Measurements from ENCODE around the gene PRKCA. TPM values are rescaled to one million over a fixed set of nuclear protein-coding genes. Genes with fewer than 3 reads are reported as not detected.

The PRKCA gene
- total RNA-seq, 1 donor from 2014 or later = 132 TPM

DNA sequence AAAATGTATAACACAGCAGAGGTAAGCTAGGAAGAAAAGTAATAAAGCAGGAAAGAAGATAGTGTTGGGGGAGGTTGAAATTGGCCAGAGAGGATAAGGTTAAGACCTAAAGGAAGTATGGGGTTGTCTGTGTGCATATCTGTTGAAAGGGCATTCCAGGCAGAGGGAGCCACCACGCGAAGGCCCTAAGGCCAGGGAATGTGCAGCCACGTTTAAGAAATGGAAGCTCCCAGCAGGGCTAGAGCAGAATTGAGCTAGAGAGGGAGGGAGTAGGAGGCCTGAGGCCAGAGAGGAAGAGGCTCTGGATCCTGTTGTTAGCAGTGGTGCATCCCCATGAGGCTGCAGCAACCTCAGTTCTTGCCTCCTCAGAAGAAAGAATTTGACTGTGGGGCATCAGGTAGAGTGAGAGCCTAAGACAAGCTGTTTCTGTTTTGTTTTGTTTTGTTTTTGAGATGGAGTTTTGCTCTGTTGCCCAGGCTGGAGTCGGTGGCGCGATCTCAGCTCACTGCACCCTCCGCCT, 473.5 kb downstream of the PRKCA start:
- intact Hi-C loops (cut with micrococcal nuclease) = no loop called here

- intact Hi-C loops (cut with micrococcal nuclease) = no loop called here
Observed at GRCh38 chr17:66776999-66777688, 474.7 kb downstream of the PRKCA start.

DNA sequence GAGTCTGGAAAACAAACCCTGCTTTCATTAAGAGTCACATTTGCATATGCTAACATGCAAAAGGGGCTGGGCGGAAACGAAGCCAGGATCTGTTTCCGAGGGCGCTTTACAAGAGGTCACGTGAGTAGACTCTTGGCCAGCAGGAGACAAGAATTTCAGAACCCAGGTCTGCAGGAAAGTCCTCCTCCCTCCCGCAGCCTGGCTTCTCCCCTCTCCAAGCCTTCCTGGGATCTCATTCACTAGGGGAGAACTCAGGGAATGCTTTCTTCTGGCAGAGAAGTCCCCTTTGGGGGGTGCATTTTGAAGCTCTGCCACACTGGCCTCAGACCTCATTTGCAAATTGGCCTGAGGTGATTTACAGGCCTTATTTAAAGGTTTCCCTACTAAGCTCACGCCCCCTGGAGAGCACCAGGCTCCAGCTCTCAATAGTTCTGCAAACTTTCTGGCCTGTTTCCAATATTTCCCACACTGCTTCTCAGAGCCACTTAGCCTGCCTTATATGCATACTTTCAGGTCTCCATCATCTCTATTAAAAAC, 475.3 kb downstream of the PRKCA start:
- intact Hi-C loops (cut with micrococcal nuclease) = no loop called here

DNA sequence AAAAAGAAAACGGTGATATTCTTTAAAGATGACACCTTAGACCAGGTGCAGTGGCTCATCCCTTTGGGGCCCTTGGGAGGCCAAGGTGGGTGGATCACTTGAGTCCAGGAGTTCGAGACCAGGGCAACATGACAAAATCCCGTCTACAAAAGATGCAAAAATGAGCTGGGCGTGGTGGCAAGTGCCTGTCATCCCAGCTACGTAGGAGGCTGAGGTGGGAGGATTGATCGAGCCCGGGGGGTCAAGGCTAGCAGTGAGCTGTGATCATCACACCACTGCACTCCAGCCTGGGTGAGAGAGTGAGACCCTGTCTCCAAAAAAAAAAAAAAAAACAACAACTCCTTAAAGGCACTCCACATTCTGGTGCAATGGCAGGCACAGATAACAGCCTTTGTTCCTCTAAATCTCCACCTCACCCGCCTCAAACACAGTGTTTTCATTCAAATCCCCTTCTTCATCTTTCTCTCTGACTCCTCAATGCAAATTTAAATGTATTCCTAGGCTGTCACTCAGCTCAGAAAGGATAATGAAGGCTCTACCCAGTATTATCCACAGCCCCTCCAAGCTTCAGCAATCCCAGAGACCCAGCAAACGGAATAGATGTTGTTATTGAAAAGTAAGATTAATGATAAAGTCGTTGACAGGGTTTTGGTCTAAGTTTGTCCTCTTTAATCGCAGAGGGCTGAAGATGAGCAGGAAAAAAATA, 476.3 kb downstream of the PRKCA start:
- intact Hi-C loops (cut with micrococcal nuclease) = no loop called here

GRCh38 chr17:66779237-66779606, 476.8 kb downstream of the PRKCA start:
- intact Hi-C loops (cut with micrococcal nuclease) = no loop called here

GRCh38 chr17:66781135-66781534, 478.7 kb downstream of the PRKCA start:
- intact Hi-C loops (cut with micrococcal nuclease) = no loop called here

DNA sequence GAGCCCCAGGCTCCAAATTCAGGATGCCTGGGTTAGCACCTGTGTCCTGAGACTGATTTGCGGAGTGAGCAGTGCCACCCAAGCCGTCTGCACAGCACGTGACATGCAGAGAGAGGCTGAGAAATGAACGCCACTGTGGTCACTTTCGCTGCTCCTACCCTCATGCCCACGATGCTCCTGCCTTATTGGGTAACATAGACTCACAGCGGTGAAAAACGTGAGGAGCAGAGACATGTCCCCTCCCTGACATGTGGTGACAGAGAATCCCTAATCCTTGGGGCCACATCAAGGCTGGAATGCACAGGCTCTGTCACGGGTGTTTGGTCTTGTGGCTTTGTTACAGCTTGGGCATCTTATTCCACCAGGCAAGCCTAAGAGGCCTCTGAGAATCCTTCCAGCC, 480.4 kb downstream of the PRKCA start:
- intact Hi-C loops (cut with micrococcal nuclease) = no loop called here

DNA sequence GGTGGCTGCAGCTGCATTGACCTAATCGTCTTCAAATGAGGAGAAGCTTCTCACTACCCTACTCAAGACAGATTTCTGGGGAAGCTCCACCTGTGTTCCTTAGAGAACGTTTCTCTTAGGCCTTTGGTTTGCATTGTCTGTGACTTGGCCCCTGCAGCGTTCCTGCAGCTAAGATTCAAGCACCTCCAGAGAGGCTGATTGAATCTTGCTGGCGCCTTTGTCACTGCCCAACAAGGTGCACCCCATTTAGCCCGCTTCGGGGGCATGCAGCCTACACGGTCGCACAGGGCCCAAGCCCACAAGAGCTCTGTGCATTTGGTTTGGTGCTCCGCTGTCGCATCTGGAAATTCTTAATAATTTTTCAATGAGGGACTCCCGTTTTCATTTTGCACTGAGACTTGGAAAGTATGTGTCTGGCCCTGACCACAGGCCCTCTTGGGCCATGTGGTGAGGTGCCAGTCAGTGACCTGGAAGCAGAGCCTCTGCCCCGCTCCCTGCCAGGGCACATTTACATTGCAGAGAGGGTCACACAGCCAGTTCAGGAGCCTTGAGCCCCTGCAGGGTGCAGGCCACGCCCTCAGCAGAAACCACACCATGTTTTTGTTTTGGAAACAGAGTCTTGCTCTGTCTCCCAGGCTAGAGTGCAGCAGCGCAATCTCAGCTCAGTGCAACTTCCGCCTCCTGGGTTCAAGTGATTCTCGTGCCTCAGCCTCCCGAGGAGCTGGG, 481.4 kb downstream of the PRKCA start:
- intact Hi-C loops (cut with micrococcal nuclease) = no loop called here

- intact Hi-C loops (cut with micrococcal nuclease) = no loop called here
Observed at GRCh38 chr17:66784621-66785364, 482.4 kb downstream of the PRKCA start.

- intact Hi-C loops (cut with micrococcal nuclease) = no loop called here
Observed at GRCh38 chr17:66786107-66786506, 483.7 kb downstream of the PRKCA start.

GRCh38 chr17:66787914-66788313, 485.5 kb downstream of the PRKCA start:
- intact Hi-C loops (cut with micrococcal nuclease) = no loop called here

GRCh38 chr17:66789093-66789492, 486.7 kb downstream of the PRKCA start:
- intact Hi-C loops (cut with micrococcal nuclease) = no loop called here

DNA sequence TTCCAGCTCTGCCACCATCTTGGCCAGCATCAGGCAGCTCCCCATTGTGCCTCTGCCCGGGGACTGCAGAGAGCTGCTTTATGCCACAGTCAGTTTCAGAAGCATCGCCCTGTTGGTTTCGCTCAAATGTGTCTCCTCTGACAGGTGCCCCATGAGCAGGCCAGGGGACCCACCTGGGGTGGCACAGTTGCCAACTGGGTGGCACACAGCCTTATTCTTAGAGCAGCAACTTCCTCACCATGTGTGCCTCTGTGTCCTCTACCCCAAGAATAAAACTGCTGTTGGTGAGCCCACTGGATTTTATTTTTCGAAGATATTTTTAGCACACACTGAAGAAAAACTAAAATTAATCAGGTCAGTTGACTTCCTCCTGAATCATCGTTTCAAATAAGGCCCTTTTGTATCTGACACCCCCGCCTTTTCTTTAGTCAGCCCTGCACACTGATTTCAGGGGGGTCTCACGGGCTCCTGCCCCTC, 487.6 kb downstream of the PRKCA start:
- intact Hi-C loops (cut with micrococcal nuclease) = no loop called here

DNA sequence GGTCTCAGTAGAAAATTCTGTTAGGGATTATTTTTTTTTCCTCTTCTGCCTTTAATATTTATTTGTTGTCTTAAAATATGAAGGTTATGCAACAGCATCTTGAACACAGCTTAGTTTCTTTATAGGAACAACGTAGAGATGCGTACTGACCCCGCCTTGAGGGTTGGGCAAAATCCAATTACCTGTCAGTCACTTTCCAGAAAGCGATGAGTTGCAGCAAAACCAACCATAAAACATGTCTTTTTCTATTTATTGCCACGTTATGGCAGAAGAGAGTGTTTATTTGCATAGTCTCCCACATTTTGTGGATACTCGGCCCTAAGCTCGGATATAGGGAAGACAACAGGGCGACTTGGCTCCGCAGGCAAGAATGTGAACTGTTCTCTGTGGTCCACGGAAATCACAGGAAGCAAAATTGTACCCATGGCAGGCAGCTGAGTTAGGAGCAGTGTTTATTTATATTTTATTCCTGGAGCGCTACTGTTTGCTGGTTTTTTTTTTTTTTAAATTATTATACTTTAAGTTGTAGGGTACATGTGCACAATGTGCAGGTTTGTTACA, 488.2 kb downstream of the PRKCA start:
- intact Hi-C loops (cut with micrococcal nuclease) = no loop called here

DNA sequence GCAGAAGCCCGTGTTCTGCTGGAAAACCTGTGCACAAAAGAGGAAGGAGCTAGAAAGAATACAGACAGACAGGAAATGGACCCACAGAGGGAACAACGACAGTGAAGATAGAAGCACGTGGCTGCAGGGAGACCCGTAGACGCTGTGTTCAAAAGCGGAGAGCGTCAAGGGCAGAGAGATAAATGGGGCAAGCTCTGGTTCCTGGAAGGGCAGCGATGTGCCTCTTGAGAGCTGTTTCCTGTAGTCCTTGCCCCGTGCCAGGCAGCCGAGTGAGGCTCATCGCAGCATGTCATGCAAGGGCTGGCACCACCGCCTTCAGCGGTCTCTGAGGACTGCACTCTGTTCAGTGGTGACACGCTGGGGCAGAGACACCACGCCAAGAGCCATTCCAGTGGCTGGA, 488.9 kb downstream of the PRKCA start:
- intact Hi-C loops (cut with micrococcal nuclease) = no loop called here

DNA sequence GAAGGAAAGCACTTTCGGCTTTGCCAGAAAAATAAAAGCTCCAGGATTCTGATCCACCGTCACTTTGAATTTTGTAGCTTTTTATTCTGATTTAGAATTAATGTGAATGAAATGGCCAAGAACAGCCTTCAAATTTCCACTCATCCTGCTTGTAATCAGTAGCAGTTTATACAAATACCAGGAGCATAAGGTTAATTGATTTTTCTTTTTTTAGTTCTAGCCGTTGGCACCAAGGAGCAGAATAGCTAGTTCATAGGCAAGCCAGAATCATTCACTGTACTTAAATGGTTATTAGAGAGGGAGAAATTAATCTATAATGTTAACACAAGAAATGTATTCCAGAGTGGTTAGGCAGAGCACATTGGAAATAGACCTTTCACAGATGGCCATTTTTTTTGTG, 491.4 kb downstream of the PRKCA start:
- intact Hi-C loops (cut with micrococcal nuclease) = no loop called here

GRCh38 chr17:66795486-66795885, 493.1 kb downstream of the PRKCA start:
- intact Hi-C loops (cut with micrococcal nuclease) = no loop called here

DNA sequence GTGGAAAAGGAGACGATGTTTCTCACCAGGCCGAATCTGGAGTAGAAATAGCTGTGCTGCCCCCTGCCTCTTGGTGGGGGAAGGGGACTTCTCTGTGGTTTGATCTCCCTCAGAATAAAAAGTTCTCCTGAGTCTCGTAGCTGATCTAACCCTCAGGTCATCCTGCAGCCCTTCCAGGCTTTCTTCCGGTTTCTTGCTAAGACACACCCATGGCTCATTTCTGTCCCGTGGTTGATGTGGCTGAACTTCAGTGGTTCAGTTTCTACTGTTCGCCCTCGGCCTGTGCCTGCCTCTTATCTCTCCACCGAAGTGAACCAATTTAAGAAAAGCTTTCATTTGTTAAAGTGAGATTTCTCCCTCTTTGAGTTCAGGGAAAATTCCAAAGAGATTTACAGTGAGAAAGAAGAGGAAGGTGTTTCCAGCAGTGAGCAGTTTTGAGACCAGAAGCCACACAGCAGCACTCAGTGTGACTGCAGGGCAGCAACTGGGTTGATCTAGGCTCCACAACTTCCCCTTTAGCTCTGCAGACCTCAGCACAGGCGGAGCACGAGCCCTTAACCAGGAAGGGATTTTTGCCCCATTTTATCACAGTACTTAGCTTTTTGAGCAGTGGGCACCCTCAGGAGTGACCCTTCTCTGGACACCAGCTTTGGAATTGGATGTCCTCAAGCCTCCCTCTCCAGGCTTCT, 497.6 kb downstream of the PRKCA start:
- intact Hi-C loops (cut with micrococcal nuclease) = no loop called here

DNA sequence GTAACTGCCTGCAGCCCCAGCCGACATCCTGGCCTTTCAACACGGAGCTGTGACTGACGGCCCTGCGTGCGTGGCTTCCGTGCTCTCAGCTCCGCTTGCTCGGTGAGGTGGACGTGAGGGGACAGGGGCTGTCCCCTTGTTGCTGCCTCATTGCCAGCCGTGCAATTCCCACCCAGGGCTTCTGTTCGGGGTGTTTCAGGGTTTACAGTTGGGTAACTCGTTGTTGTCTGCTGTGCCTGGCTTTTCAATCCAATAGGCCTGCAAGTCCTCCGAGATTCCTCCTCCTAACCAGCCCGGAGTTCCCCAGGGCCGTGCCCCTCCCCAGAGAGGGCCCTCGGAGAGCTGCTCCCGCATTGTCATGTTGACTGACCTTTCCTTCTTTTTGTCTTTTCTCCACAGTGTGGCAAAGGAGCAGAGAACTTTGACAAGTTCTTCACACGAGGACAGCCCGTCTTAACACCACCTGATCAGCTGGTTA, 501.1 kb downstream of the PRKCA start:
- intact Hi-C loops (cut with micrococcal nuclease) = no loop called here

GRCh38 chr17:66805567-66805966, 503.2 kb downstream of the PRKCA start:
- intact Hi-C loops (cut with micrococcal nuclease) = no loop called here

Measured in T-helper 1 cell treated with Interleukin-12 subunit alpha and Interleukin-12 subunit beta and Interleukin-4 antibody, amounts not matched to agents 30 ng/mL and 1 ng/mL, for 36 hours (primary cell).